ENCODE data around the gene MYO5C. TPM values are rescaled to one million over a fixed set of nuclear protein-coding genes. Genes with fewer than 3 reads are reported as not detected.
A peak's percentile ranks its signal among the peaks of the same experiment; 100 is the strongest.

The MYO5C gene, protein sequence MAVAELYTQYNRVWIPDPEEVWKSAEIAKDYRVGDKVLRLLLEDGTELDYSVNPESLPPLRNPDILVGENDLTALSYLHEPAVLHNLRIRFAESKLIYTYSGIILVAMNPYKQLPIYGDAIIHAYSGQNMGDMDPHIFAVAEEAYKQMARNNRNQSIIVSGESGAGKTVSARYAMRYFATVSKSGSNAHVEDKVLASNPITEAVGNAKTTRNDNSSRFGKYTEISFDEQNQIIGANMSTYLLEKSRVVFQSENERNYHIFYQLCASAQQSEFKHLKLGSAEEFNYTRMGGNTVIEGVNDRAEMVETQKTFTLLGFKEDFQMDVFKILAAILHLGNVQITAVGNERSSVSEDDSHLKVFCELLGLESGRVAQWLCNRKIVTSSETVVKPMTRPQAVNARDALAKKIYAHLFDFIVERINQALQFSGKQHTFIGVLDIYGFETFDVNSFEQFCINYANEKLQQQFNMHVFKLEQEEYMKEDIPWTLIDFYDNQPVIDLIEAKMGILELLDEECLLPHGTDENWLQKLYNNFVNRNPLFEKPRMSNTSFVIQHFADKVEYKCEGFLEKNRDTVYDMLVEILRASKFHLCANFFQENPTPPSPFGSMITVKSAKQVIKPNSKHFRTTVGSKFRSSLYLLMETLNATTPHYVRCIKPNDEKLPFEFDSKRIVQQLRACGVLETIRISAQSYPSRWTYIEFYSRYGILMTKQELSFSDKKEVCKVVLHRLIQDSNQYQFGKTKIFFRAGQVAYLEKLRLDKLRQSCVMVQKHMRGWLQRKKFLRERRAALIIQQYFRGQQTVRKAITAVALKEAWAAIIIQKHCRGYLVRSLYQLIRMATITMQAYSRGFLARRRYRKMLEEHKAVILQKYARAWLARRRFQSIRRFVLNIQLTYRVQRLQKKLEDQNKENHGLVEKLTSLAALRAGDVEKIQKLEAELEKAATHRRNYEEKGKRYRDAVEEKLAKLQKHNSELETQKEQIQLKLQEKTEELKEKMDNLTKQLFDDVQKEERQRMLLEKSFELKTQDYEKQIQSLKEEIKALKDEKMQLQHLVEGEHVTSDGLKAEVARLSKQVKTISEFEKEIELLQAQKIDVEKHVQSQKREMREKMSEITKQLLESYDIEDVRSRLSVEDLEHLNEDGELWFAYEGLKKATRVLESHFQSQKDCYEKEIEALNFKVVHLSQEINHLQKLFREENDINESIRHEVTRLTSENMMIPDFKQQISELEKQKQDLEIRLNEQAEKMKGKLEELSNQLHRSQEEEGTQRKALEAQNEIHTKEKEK (N-terminal part only)
- 1 to 10 TPM; 1.2 to 4.3 (median 2.9) TPM for total RNA-seq

DNA sequence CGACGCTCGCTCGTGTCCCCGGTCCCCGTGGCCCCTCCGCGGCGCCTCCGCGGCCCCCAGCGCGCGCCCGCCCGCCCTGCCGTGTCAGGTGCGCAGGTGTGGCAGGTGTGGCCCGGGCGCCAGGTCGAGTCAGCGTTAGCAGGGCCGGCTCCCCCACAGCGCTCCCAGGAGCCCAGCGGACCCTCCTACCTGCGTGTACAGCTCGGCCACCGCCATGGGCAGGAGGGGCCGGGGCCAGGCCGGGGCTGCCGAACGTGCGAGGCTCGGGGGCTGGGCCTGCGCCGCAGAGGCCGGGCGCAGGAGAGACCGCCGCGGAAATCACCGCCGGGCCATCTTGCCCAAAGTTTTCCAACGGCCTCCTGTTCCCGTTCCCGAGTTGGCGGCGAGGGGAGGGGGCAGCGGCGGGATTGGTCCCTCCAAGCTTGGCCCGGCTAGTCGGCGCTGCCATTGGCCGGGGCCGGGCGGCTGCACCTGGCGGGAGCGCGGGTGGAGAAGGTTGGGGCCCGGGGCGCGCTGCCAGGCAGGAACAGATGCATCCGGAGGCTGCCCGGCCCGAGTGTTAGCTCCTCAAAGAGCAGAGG, at the start of gene MYO5C:
Gene MYO5C (minus strand): TSS at position 384 of the 581 bp plus-strand sequence. CDS start 168 bp downstream, at position 216.
- Histone ChIP-seq H3K9me3 (no peaks in the 10 kb centered on the region), H3K27me3 (no peaks in the 10 kb centered on the region), H3K27ac (peak within 1 kb of the TSS; percentile 48 to 75 (median 66)), H3K4me3 (peak within 1 kb of the TSS; percentile 56 to 72 (median 65)), H3K36me3 (no peaks in the 10 kb centered on the region), H3K4me1 (peaks cover 4 to 5% of the 10 kb centered on the region in 2 donors)
- DNase-seq, result peak; percentile 53 to 72
- peak; percentile 77 to 81 for ATAC-seq
- in situ Hi-C loops (cut with MboI; ENCODE audit: low sequenced_read_pairs in 4 of 4), result no loop called here
- intact Hi-C loops (cut with DNase I; ENCODE audit: low total_unique reads), result no loop called here
- peak; percentile 28 to 58 for TF ChIP-seq POLR2A (IDR thresholded peaks at IDR 0.05)
- TF ChIP-seq, protein P1, sequence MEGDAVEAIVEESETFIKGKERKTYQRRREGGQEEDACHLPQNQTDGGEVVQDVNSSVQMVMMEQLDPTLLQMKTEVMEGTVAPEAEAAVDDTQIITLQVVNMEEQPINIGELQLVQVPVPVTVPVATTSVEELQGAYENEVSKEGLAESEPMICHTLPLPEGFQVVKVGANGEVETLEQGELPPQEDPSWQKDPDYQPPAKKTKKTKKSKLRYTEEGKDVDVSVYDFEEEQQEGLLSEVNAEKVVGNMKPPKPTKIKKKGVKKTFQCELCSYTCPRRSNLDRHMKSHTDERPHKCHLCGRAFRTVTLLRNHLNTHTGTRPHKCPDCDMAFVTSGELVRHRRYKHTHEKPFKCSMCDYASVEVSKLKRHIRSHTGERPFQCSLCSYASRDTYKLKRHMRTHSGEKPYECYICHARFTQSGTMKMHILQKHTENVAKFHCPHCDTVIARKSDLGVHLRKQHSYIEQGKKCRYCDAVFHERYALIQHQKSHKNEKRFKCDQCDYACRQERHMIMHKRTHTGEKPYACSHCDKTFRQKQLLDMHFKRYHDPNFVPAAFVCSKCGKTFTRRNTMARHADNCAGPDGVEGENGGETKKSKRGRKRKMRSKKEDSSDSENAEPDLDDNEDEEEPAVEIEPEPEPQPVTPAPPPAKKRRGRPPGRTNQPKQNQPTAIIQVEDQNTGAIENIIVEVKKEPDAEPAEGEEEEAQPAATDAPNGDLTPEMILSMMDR (IDR thresholded peaks at IDR 0.05 in 4 of 5, conservative IDR thresholded peaks at IDR 0.05 in 1 of 5), result no peak

DNA sequence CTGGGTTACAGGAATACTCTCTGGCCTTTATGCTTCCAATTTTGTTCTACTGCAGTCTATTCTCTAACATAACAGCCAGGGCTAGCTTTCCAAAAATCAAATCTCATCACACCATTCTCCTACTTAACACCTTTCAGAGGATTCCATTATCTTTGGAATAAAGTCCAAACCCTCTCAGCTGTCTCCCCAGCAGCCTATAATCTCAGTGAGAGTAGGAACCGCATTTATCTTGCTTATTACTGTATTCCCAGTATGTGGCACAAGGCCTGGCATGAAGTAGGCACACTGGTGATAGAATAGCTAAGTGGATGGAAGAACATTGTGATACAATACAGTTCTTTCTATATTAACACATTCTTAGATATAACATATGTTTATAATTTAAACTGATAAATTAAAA, 49.0 kb upstream of the MYO5C start:
- Histone ChIP-seq H3K27ac (no peak overlapping the region), H3K9me3 (no peaks in the 10 kb centered on the region), H3K36me3 (peaks cover 0 to 19% of the 10 kb centered on the region in 2 donors), H3K27me3 (no peaks in the 10 kb centered on the region), H3K4me1 (peaks cover 0 to 7% of the 10 kb centered on the region in 2 donors), H3K4me3 (no peak overlapping the region)
- in situ Hi-C loops (cut with MboI; ENCODE audit: low sequenced_read_pairs in 4 of 4) (loop anchor here (10.0 to 25.0 kb wide), 4 partner anchors 118 to 393 kb away; partner anchors contain the start of gene MYO5A (in 1 of the 4)), intact Hi-C loops (cut with DNase I; ENCODE audit: low total_unique reads) (no loop called here)
- no peak for TF ChIP-seq POLR2A (IDR thresholded peaks at IDR 0.05)
- TF ChIP-seq, protein P1 (IDR thresholded peaks at IDR 0.05 in 4 of 5, conservative IDR thresholded peaks at IDR 0.05 in 1 of 5), result no peak
- DNase-seq (no peak), ATAC-seq (no peak)

DNA sequence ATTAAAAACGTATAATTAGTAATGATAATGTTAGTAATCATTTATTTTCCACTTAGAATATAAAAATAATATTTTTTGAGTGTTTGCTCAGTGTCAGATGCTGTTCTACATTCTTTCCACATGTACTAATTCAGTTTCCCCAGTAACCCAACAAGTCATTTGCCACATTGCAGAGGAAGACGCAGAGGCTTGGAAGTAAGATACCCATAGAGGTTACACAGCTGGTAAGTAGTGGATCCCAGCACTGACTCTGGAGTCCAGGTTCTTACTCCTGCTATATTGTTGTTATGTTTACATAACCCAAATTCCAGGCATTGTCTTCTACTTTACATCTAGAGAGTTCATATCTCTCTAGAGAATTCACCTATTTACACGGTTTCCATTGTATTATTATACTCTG, 48.2 kb upstream of the MYO5C start:
- Histone ChIP-seq H3K27ac (no peak overlapping the region), H3K4me1 (peaks cover 0 to 8% of the 10 kb centered on the region in 2 donors), H3K9me3 (no peaks in the 10 kb centered on the region), H3K27me3 (no peaks in the 10 kb centered on the region), H3K36me3 (peaks cover 0 to 15% of the 10 kb centered on the region in 2 donors), H3K4me3 (no peak overlapping the region)
- DNase-seq (no peak), ATAC-seq (no peak)
- in situ Hi-C loops (cut with MboI; ENCODE audit: low sequenced_read_pairs in 4 of 4), result loop anchor here (10.0 to 25.0 kb wide), 4 partner anchors 118 to 393 kb away; partner anchors contain the start of gene MYO5A (in 1 of the 4)
- TF ChIP-seq, protein P1 (IDR thresholded peaks at IDR 0.05 in 4 of 5, conservative IDR thresholded peaks at IDR 0.05 in 1 of 5), result no peak
- TF ChIP-seq POLR2A (IDR thresholded peaks at IDR 0.05), result no peak
- intact Hi-C loops (cut with DNase I; ENCODE audit: low total_unique reads), result no loop called here

DNA sequence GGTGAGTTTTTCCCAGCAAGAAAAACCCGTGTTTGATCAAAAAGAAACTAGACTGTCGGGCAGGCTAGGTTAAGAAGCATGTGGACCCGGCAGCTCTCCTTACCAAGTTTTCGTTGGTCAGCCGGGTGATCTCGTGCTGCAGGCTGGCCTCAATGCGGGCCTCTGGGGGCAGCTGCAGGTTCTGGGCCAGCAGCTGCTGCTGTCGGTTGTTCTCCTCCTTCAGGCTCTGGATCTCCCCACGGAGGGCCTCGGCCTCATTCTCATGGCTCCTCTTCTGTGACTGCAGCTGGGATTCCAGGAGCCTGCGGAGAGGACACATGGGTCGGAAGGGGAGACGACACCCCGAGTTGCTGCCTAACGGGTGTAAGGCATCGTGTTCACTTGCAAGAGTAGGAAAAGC, 44.5 kb upstream of the MYO5C start:
- Histone ChIP-seq H3K4me1 (peaks cover 8 to 22% of the 10 kb centered on the region in 2 donors), H3K36me3 (peaks cover 0 to 8% of the 10 kb centered on the region in 2 donors), H3K27ac (peak overlapping the region in 2 of 4 donors; percentile 41 to 53), H3K4me3 (no peak overlapping the region), H3K27me3 (no peaks in the 10 kb centered on the region), H3K9me3 (no peaks in the 10 kb centered on the region)
- in situ Hi-C loops (cut with MboI; ENCODE audit: low sequenced_read_pairs in 4 of 4), result loop anchor here (10.0 to 25.0 kb wide), 4 partner anchors 122 to 397 kb away; partner anchors contain the start of gene MYO5A (in 1 of the 4)
- no peak for TF ChIP-seq POLR2A (IDR thresholded peaks at IDR 0.05)
- TF ChIP-seq, protein P1 (IDR thresholded peaks at IDR 0.05 in 4 of 5, conservative IDR thresholded peaks at IDR 0.05 in 1 of 5), result no peak
- intact Hi-C loops (cut with DNase I; ENCODE audit: low total_unique reads), result no loop called here
- ATAC-seq (peak; percentile 32 to 46), DNase-seq (peak; percentile 7 to 43)

Data from gastrocnemius medialis (tissue), 4 donors.